GM19468 (cell line): ENCODE data around the gene MMRN2.

Source experiments
- ATAC-seq: cut with Tn5 transposase; IDR thresholded peaks from one replicate; pipeline ENCODE4 v1.9.1; 2021; ENCODE audit warnings: mild to moderate bottlenecking, moderate library complexity, moderate number of reproducible peaks; ENCODE audit not compliant: unreplicated experiment; ENCODE audit errors: extremely low read depth

The MMRN2 gene

GRCh38 chr10:86899670-86900276 is 57.6 kb downstream of the MMRN2 start:
- ATAC-seq: no peak

GRCh38 chr10:86899132-86899531 is 58.3 kb downstream of the MMRN2 start:
- ATAC-seq: no peak

DNA sequence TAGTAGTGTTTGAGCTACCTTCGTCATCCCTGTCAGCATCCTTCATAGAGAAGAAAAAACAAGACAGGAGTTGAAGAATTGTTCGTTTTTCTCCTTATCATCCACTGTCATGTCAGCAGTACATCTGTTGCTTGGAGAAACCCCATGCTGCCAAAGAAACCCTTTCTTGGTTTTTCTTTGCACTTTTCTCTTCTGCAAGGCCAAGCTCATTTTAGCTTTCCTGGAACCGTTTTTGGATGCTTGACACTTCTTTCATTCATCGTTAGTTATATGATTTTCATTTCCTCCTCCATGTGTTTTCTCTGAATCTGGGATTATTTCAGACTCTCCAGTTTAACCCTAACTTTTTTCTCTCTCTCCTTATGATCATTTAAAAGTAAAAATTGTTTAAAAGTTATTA is 58.9 kb downstream of the MMRN2 start:
- no peak for ATAC-seq

GRCh38 chr10:86889997-86890396 is 67.4 kb downstream of the MMRN2 start:
- ATAC-seq: no peak

DNA sequence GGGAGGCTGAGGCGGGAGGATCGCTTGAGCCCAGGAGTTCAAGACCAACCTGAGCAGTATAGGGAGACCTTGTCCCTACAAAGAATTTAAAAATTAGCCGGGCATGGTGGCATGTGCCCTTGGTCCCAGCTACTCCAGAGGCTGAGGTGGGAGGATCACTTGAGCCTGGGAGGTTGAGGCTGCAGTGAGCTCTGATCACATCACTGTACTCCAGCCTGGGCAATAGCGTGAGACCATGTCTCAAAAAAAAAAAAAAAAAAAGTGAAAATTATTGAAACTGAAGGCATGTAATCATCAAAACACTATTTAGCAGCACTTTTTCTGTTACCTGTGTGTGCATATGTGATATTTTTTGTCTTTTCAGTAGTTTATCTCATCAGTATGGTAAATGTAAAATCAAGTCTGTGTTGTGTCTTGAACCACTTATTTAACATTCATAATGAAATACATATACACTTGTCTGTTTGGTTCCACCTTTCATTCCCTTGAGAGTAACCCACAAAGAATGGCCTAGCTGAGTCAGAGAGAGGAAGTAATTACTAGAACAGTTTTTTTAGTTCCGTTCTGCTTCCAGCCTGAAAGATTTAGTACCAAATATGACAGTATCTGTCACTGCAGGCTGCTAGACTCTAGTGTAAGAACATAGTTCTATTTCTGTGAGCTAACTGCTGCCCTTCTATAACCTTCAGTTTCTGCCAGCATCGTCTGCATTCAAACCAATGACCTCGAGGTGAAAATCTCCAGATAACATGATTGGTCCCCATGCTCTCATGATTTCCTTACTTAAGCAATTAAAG is 68.6 kb downstream of the MMRN2 start:
- peak; percentile 97 for ATAC-seq
